ENCODE data around the gene BEND7. TPM values are rescaled to one million over a fixed set of nuclear protein-coding genes. Genes with fewer than 3 reads are reported as not detected.
"Not testable (repeated sequence)": the region's sequence is repeated elsewhere in the genome, so short reads cannot be mapped to it uniquely, and the experiment has no call there.

BEND7 gene, protein sequence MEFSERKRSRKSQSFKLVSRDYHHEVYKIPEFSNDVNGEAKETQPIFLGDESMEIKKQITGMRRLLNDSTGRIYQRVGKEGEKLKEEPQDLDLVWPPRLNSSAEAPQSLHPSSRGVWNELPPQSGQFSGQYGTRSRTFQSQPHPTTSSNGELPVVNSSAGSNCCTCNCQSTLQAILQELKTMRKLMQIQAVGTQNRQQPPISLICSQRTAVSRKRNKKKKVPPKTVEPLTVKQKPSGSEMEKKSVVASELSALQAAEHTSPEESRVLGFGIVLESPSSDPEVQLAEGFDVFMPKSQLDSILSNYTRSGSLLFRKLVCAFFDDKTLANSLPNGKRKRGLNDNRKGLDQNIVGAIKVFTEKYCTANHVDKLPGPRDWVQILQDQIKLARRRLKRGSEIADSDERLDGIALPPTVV
- 3.1 and 6.8 TPM in 2 replicates for total RNA-seq (2014; rRNA removed; shearing (Covaris generic))

DNA sequence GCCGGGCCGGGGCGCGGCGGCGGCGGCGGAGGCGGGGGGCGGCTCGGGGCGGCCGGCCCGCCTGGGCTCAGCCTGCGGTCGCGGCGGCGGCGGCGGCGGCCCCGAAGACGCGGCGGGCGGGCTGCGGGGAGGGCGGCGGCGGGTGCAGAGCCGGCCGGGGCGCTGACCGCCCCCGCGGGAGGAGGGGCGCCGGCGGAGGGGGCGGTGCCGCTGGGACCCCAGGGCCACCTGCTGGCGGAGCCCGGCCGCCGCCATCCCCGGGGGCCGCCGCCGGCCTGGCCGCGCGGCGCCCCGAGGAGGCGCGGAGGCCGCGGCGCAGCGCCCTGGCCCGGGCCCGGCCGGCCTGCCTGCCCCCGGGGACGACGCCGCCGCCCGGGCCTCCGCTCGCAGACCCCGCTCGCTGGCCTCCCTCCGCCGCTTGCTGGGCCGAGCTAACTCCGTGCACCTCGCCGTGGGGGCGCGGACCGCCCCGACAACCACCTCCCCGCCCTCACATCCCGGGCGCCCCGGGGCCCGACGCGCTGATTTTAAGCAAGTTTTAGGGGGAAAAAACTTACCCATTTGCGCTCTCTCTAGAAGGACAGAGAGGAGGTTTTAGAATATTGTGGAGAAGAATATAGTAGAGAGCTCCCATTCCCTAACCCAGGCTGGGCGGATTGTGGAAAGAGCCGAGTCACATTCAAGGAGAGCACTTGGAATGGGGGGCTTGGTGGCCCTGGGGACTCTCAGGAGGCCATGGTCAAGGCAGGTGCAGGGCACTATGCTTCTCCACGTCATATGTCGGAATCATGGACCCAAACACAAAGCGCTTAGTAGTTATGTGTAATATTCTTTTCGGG lies at the start of gene BEND7:
Gene BEND7, minus strand, starts transcription at position 140 of the 839 bp plus-strand sequence. CDS start 481 bp downstream, outside the sequence.
- H3K9me3 ChIP-seq (replicated peaks), result no peaks in the 10 kb centered on the region
- H3K4me3 ChIP-seq, result peak within 1 kb of the TSS; percentile 54
- peaks cover 27% of the 10 kb centered on the region for H3K27me3 ChIP-seq (replicated peaks)
- no peak for DNase-seq (ENCODE audit: low read depth in 1 of 2, low spot score in 2 of 2)
- peaks cover 13% of the 10 kb centered on the region for H3K4me1 ChIP-seq (replicated peaks)
- H3K27ac ChIP-seq, result no peak within 1 kb of the TSS
- H3K36me3 ChIP-seq, result no peaks in the 10 kb centered on the region

DNA sequence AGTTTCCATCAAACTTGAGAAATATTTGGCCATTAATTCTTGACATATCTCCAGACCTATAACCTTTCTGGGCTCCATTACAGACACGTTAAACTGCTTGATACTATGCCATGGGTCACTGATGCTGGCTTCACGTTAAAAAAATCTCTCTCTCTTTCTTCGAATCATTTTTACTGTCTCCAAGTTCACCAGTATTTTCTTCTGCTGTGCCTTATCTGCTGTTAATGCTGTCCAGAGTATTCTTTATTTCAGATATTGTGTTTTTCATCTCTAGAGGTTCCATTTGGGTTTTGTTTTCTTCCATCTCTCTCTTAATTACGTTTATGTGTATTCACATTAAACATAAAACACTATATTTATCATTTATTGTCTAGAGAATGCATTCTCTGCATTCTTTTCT lies 45.1 kb upstream of the BEND7 start:
- H3K27me3 ChIP-seq (replicated peaks), result peaks cover 7% of the 10 kb centered on the region
- no peak for DNase-seq (ENCODE audit: low read depth in 1 of 2, low spot score in 2 of 2)
- no peak overlapping the region for H3K27ac ChIP-seq
- no peaks in the 10 kb centered on the region for H3K4me1 ChIP-seq (replicated peaks)
- H3K36me3 ChIP-seq, result no peaks in the 10 kb centered on the region
- no peaks in the 10 kb centered on the region for H3K9me3 ChIP-seq (replicated peaks)
- no peak overlapping the region for H3K4me3 ChIP-seq

DNA sequence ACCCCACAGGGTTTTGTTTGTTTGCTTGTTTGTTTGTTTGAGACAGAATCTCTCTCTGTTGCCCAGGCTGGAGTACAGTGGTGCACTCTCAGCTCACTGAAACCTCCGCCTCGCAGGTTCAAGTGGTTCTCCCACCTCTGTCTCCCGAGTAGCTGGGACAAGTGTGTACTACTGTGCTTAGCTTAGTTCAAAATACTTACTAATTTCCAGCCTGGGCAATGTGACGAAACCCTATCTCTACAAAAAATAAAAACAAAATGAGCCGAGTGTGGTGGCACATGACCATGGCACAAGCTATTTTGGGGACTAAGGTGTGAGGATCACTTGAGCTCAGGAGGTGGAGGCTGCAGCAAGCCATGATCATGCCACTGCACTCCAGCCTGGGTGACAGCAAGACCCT lies 42.7 kb upstream of the BEND7 start:
- Histone ChIP-seq H3K4me1 (replicated peaks) (no peaks in the 10 kb centered on the region), H3K36me3 (no peaks in the 10 kb centered on the region), H3K27me3 (replicated peaks) (peaks cover 5% of the 10 kb centered on the region; the same call in 1 of the 2 replicates), H3K27ac (no peak overlapping the region), H3K4me3 (no peak overlapping the region), H3K9me3 (replicated peaks) (no peaks in the 10 kb centered on the region)
- no peak for DNase-seq (ENCODE audit: low read depth in 1 of 2, low spot score in 2 of 2)

DNA sequence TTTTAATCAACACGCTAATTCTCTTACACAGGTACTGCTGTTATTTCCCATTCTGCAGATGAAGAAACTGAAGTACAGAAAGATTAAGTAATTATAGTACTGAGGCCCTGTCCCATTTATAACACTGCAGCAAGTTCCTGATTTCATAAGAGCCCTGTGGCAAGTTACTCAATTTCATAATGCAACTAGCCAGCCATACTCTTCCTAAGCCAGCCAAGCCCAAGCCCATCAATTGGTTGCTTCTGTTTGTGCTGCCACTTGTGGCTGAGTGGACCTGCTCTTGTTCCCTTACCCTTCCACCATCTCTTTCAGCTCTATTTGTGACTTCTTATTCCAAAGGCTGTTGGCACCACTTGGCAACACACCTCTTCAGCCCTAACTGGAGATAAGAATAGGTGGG lies 38.2 kb upstream of the BEND7 start:
- Histone ChIP-seq H3K9me3 (replicated peaks) (no peaks in the 10 kb centered on the region), H3K4me3 (no peak overlapping the region), H3K36me3 (no peaks in the 10 kb centered on the region), H3K4me1 (replicated peaks) (no peaks in the 10 kb centered on the region), H3K27ac (no peak overlapping the region), H3K27me3 (replicated peaks) (0 out of 2 replicates have a peak, but pooled peaks cover 2% of the 10 kb centered on the region)
- no peak for DNase-seq (ENCODE audit: low read depth in 1 of 2, low spot score in 2 of 2)

DNA sequence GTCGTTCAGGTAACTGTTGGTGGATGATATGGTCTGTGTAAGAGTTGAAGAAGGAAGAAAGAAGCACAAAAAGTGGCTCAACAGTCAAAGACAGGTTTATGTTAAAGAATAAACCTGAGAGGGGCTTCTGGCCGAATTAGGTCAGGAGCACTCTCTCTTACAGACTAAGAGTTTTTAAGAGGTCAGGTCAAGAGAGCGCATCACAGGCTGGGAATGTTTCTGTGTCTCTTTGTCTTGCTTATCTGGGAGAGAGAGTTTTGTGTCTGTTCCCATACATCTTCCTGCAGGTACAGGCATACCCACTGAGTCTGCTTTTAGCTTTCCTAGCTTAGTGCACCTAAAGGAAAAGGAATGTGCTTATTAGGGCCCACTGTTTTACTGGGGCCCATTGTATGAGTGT lies 35.8 kb upstream of the BEND7 start:
- H3K36me3 ChIP-seq, result no peaks in the 10 kb centered on the region
- DNase-seq (ENCODE audit: low read depth in 1 of 2, low spot score in 2 of 2), result no peak
- H3K27ac ChIP-seq, result no peak overlapping the region
- no peaks in the 10 kb centered on the region for H3K9me3 ChIP-seq (replicated peaks)
- no peaks in the 10 kb centered on the region for H3K4me1 ChIP-seq (replicated peaks)
- no peak overlapping the region for H3K4me3 ChIP-seq
- H3K27me3 ChIP-seq (replicated peaks), result 0 out of 2 replicates have a peak, but pooled peaks cover 2% of the 10 kb centered on the region

DNA sequence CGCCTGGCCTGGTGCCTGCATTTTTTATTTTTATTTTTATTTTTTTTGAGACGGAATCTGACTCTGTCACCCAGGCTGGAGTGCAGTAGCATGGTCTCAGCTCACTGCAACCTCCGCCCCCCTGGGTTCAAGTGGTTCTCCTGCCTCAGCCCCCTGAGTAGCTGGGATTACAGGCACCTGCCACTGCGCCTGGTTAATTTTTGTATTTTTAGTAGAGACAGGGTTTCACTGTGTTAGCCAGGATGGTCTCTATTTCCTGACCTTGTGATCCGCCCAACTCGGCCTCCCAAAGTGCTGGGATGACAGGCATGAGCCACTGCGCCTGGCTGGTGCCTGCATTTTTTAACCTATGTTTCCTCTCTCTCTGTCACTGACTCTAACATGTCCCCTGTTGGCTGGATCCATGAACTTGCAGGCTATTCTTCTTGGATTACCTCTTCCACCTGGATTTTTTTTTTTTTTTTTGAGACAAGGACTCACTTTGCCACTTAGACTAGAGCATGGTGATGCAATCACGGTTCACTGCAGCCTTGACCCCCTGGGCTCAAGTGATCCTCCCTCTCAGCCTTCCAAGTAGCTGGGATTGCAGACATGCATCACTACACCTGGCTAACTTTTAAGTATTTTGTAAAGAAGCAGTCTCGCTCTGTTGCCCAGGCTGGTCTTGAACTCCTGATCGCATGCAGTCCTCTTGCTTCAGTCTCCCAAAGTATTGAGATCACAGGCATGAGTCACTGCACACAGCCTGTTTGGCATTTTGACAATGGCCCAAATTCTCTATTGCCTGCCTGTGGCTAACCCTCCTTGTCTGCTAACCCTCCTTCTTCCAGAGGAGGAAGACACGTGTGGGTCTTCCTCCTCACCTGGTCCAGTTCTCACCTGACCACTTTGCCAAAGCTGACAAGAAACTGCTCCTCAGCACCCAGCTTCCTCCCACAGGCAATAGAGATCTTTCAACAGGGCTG lies 34.9 kb upstream of the BEND7 start:
- no peaks in the 10 kb centered on the region for H3K4me1 ChIP-seq (replicated peaks)
- no peaks in the 10 kb centered on the region for H3K36me3 ChIP-seq
- DNase-seq (ENCODE audit: low read depth in 1 of 2, low spot score in 2 of 2), result no peak
- no peak overlapping the region for H3K27ac ChIP-seq
- H3K4me3 ChIP-seq, result no peak overlapping the region
- H3K27me3 ChIP-seq (replicated peaks), result 0 out of 2 replicates have a peak, but pooled peaks cover 7% of the 10 kb centered on the region
- no peaks in the 10 kb centered on the region for H3K9me3 ChIP-seq (replicated peaks)

DNA sequence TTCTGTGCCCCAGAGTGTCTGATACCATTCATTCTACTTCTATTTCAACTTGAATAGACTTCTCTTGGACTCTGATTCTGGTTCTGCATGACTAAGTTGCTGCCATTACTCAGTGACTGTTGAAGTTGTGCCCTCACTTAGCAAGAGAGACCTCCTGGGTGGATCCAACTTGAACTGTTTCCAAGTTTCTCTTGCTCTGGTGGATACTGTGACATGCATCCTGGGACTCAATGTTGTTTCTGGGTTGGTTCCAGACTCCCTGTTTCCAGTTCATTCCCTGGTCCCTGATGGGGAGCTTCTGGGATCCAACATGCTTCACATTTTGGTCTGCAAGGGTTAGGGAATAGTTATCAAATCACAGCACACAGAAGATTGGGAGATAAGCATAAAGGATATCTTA lies 31.8 kb upstream of the BEND7 start:
- H3K27me3 ChIP-seq (replicated peaks), result peaks cover 9% of the 10 kb centered on the region
- H3K27ac ChIP-seq, result no peak overlapping the region
- no peak for DNase-seq (ENCODE audit: low read depth in 1 of 2, low spot score in 2 of 2)
- no peaks in the 10 kb centered on the region for H3K36me3 ChIP-seq
- H3K4me1 ChIP-seq (replicated peaks), result no peaks in the 10 kb centered on the region
- H3K9me3 ChIP-seq (replicated peaks), result no peaks in the 10 kb centered on the region
- H3K4me3 ChIP-seq, result no peak overlapping the region

DNA sequence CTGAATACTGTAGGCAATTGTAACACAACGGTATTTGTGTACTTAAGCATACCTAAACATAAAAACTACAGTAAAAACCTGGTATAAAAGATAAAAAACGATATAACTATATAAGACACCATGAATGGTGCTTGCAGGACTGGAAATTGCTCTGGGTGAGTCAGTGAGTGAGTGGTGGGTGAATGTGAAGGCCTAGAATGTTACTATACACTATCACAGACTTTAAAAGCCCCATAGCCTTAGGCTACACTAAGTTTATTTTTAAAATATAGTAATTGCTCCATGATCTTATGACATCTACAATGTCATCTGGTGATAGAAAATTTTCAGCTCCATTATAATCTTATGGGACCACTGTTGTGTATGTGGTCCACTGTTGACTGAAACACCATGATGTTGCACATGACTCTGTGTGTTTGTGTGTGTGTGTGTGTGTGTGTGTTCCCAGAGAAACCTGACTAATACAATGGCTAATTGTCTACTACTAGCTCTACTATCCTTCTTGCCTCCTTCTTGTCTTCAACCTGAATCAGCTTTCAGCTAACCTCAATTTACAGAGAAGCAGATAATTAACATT lies 30.4 kb upstream of the BEND7 start:
- Histone ChIP-seq H3K27me3 (replicated peaks) (peaks cover 9% of the 10 kb centered on the region), H3K9me3 (replicated peaks) (no peaks in the 10 kb centered on the region)
- DNase-seq (ENCODE audit: low read depth in 1 of 2, low spot score in 2 of 2), result no peak

DNA sequence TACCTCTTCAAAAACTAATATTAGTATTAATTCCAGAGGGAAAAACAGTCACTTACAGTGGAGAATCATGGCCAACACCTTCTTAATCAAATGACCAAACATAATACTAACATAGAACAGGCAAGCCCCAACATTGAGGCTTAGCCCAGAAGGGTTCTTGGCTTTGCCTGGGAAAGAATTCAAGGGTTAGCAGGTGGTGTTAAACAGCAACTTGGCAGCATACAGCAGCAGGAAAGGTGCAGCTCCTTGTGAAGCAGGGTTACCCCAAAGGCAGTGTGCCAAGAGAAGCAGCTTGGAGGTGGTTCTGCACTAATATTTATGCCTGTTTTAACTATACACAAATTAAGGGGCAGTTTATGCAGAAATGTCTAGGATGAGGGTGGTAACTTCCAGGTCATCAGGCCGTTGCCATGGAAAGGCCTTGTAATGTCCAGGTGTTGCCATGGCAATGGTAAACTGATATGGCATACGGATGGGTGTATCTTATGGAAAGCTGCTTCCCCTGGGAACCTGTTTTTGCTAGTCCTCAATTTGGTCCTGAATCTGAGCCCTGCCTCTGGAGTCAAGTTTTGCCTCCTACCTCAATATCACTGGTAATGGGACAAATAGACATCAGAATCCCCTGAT lies 27.2 kb upstream of the BEND7 start:
- Histone ChIP-seq H3K9me3 (replicated peaks) (no peaks in the 10 kb centered on the region), H3K27me3 (replicated peaks) (peaks cover 9% of the 10 kb centered on the region), H3K4me1 (replicated peaks) (no peaks in the 10 kb centered on the region), H3K27ac (no peak overlapping the region), H3K4me3 (no peak overlapping the region), H3K36me3 (no peaks in the 10 kb centered on the region)
- DNase-seq (ENCODE audit: low read depth in 1 of 2, low spot score in 2 of 2), result no peak

More for the DNA sequence above, 30.4 kb upstream of the BEND7 start:
- Histone ChIP-seq H3K4me1 (replicated peaks) (no peaks in the 10 kb centered on the region), H3K27ac (no peak overlapping the region), H3K4me3 (no peak overlapping the region), H3K36me3 (no peaks in the 10 kb centered on the region)

DNA sequence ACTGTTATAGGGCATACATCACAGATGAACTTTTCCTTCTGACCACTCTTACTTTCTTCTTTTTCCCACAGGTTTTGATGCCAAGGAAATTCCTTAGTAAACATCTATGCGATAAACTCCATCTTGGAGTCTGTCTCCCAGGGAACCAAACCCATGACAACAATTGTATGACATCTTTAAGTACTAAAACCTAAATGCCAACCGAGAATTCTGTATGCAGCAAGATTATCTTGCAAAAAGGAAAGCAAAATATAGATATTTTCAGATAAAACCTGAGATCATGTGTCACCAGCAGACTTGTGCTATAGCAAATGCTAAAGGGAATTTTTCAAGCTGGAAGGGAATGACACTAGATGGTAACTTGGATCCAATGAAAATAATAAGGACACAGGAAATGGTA lies 22.0 kb upstream of the BEND7 start:
- Histone ChIP-seq H3K4me1 (replicated peaks) (no peaks in the 10 kb centered on the region), H3K4me3 (no peak overlapping the region), H3K36me3 (no peaks in the 10 kb centered on the region), H3K27me3 (replicated peaks) (peaks cover 6% of the 10 kb centered on the region), H3K27ac (no peak overlapping the region), H3K9me3 (replicated peaks) (no peaks in the 10 kb centered on the region)
- DNase-seq (ENCODE audit: low read depth in 1 of 2, low spot score in 2 of 2), result no peak

DNA sequence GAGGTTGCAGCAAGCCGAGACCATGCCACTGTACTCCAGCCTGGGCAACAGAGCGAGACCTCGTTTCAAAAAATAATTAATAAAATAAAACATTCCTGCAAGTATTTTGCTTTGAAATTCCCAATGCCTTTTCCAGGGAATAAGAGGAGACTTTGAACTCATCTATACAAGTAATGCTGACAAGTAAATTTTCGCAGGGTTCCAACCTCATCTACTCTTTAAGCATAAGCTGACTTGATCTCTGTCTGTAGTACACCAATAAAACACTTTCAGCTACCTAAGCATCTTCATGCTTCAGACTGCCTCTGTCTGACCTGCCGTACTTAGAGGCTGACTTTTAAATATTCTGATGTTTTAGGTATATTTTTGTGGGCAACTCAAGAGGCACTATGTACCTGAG lies 13.7 kb upstream of the BEND7 start:
- no peak for DNase-seq (ENCODE audit: low read depth in 1 of 2, low spot score in 2 of 2)
- Histone ChIP-seq H3K27ac (no peak overlapping the region), H3K9me3 (replicated peaks) (no peaks in the 10 kb centered on the region), H3K4me3 (no peak overlapping the region), H3K36me3 (no peaks in the 10 kb centered on the region), H3K4me1 (replicated peaks) (no peaks in the 10 kb centered on the region), H3K27me3 (replicated peaks) (peaks cover 33% of the 10 kb centered on the region)

DNA sequence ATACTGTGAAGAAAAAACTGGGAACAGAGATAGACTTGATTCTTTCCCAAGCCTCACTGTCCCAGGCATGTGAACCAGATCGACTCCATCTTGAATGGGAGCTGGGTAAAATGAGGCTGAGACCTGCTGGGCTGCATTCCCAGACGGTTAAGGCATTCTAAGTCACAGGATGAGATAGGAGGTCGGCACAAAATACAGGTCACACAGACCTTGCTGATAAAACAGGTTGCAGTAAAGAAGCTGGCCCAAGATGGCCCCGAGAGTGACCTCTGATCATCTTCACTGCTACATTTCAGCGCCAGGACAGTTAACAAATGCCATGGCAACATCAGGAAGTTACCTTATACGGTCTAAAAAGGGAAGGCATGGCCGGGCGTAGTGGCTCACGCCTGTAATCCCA lies 9.2 kb upstream of the BEND7 start:
- not testable (repeated sequence) for H3K4me3 ChIP-seq; H3K36me3 ChIP-seq; H3K27ac ChIP-seq; DNase-seq (ENCODE audit: low read depth in 1 of 2, low spot score in 2 of 2); H3K4me1 ChIP-seq (replicated peaks); H3K9me3 ChIP-seq (replicated peaks)
- H3K27me3 ChIP-seq (replicated peaks), result peaks cover 35% of the 10 kb centered on the region
